Ovary (tissue), 9 donors: ENCODE measurements around the gene LPO. TPM values are rescaled to one million over a fixed set of nuclear protein-coding genes. Genes with fewer than 3 reads are reported as not detected.

Experiments used
- DNase-seq, 5 donors: peaks; one replicate each; pipeline ENCODE4 v3.0.0-alpha.2; 2019 to 2020
- H3K27ac ChIP-seq, 2 donors: fragments of 200-600 bp; one replicate each; pipeline versions ENCODE4 v1.5.1 to v1.8.0; 2019 to 2022
- H3K27me3 ChIP-seq: fragments of 200-600 bp; one replicate; pipeline ENCODE4 v1.8.0; 2022
- H3K36me3 ChIP-seq: fragments of 200-600 bp; sonication (generic); one replicate; pipeline ENCODE4 v1.5.1; 2019
- H3K4me1 ChIP-seq: one replicate; pipeline ENCODE4 v1.8.1; 2013; ENCODE audit warnings: mild to moderate bottlenecking, moderate library complexity; ENCODE audit not compliant: insufficient read depth
- H3K4me3 ChIP-seq: fragments of 200-600 bp; sonication (generic); one replicate; pipeline ENCODE4 v1.5.1; 2017
- H3K9me3 ChIP-seq, 2 donors: fragments of 200-600 bp in 1 of 2; sonication (generic) in 1 of 2; one replicate each; pipeline versions ENCODE4 v1.5.1 to v1.8.1; 2013 to 2019; ENCODE audit warnings: mild to moderate bottlenecking in 1 of 2, moderate library complexity in 1 of 2
- EP300 ChIP-seq: sonication (generic); formaldehyde crosslinking; IDR thresholded peaks from one replicate; pipeline ENCODE4 v1.6.1; 2017; ENCODE audit warnings: antibody characterized with exemption
- POLR2A ChIP-seq: fragments of 450-650 bp; IDR thresholded peaks from one replicate; pipeline ENCODE4 v1.6.1; 2017; ENCODE audit warnings: antibody characterized with exemption, mild to moderate bottlenecking, moderate library complexity
- WGBS, 3 donors: extraction: QIAGEN DNeasy Blood & Tissue Kit in 1 of 3; methylation state at CpG; one replicate each; pipeline versions ENCODE4 v1.1.5 to v1.1.7; 2013 to 2017; 5-methylcytosine and 5-hydroxymethylcytosine counted together
- intact Hi-C, 4 donors: fragments of 100-400 bp; cut with DNase I; formaldehyde crosslinking; loops; one replicate each; pipeline versions ENCODE4 v1.11.0 to v1.15.1; 2022 to 2023
- polyA plus RNA-seq, 2 donors: library from polyadenylated mRNA; stranded (reverse); fragments of 200-250 nt in 1 of 2; fragments of 350-450 nt in 1 of 2; fragmentation: Illumina TruSeq in 1 of 2; extraction: RNeasy Lipid Tissue Mini Kit (QIAGEN cat#74804) in 1 of 2; gene quantifications; one replicate each; pipeline ENCODE4 v1.2.3, GENCODE V29; 2013 to 2014
- total RNA-seq, 7 donors: library from RNA; depleted of rRNA in 2 of 7; stranded (reverse); fragments of >200 nt in 2 of 7; fragmentation: NEBNext Ultra II Directional in 3 of 7; extraction: Animal tissue kit (Norgen Biotek cat#: 25700) in 3 of 7; gene quantifications; one replicate each; pipeline versions ENCODE4 v1.1.0 to v1.2.4, GENCODE V29; 2016 to 2023
- TF ChIP-seq, protein P1 (sequence below), 3 donors: fragments of 450-650 bp in 2 of 3; fragments of 200-600 bp in 1 of 3; IDR thresholded peaks; one replicate each; pipeline versions ENCODE4 v1.5.1 to v1.8.0; 2016 to 2022; ENCODE audit warnings: antibody characterized with exemption in 3 of 3, mild to moderate bottlenecking in 1 of 3
- donor health status: DM: no; HTN: no; CAD: no; lungs with moderate emphysema.
- donor health status: DM: no; HTN: no; CAD: no.
- donor health status: Bipolar disorder and iron deficiency.
- donor health status: DM: yes; HTN: yes; CAD: no.
- donor health status: DM: no; HTN: no; CAD: no.
- donor health status: DM: yes; HTN: yes; CAD: no.

The LPO gene
- total and polyA plus RNA-seq, 9 donors, result 0.32 to 1.6 TPM; not detected in 7

DNA sequence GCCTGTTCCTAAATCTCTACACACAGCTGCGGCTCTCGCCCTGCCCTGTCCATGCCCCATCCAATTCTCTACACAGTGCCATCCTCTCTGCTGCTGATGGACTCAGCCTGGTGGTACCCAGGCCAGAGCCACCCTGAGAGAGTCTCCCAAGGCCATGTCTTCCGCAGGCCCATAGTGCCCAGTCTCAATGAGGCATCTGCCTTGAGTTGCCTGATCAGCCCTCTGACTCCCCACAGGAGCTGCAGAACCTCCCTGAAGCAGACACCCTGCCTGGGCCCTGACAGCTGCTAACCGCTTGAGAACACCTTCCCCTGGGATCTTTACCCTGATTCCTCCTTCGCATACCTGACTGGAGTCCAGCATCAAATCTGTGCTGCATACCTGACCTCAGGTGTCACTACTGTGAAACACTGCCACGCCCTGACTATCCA, 76.9 kb downstream of the LPO start:
- TF ChIP-seq, protein P1, sequence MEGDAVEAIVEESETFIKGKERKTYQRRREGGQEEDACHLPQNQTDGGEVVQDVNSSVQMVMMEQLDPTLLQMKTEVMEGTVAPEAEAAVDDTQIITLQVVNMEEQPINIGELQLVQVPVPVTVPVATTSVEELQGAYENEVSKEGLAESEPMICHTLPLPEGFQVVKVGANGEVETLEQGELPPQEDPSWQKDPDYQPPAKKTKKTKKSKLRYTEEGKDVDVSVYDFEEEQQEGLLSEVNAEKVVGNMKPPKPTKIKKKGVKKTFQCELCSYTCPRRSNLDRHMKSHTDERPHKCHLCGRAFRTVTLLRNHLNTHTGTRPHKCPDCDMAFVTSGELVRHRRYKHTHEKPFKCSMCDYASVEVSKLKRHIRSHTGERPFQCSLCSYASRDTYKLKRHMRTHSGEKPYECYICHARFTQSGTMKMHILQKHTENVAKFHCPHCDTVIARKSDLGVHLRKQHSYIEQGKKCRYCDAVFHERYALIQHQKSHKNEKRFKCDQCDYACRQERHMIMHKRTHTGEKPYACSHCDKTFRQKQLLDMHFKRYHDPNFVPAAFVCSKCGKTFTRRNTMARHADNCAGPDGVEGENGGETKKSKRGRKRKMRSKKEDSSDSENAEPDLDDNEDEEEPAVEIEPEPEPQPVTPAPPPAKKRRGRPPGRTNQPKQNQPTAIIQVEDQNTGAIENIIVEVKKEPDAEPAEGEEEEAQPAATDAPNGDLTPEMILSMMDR (IDR thresholded peaks at IDR 0.05), result no peak
- no peak for TF ChIP-seq EP300
- TF ChIP-seq POLR2A, result no peak
- Histone ChIP-seq H3K9me3 (no peaks in the 10 kb centered on the region), H3K27me3 (no peaks in the 10 kb centered on the region), H3K4me3 (no peak overlapping the region), H3K27ac (no peak overlapping the region), H3K4me1 (no peaks in the 10 kb centered on the region), H3K36me3 (no peaks in the 10 kb centered on the region)
- peak in 2 of 5 donors; percentile 7 to 9 for DNase-seq
- whole genome bisulfite sequencing, 3 donors, result 93 to 99% (median 96%) methylated on average over 6 of the region's 6 CpGs
- intact Hi-C loops, result no loop called here

DNA sequence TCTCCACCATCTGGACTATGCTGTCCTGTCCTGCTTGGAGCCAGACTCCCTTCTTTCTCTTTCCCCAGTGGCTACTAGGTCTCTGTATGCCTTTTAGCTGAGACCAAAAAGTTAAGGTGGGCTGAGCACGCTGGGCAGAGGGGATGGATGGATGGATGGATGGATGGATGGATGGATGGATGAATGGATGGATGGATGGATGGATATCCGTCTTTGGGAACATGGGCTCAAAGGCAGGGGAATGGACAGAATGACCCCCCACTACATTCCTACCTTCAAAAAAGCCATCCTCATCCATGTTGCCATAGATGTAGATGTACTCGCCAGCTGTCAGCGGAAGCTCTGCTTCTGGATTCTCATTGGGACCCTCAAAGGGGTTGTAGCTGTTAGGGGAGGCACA, 77.4 kb downstream of the LPO start:
- Histone ChIP-seq H3K36me3 (no peaks in the 10 kb centered on the region), H3K27ac (no peak overlapping the region), H3K9me3 (no peaks in the 10 kb centered on the region), H3K4me1 (no peaks in the 10 kb centered on the region), H3K4me3 (no peak overlapping the region), H3K27me3 (no peaks in the 10 kb centered on the region)
- DNase-seq, result no peak
- WGBS, 3 donors, result 90 to 94% (median 93%) methylated on average over 4 of the region's 4 CpGs
- intact Hi-C loops, result no loop called here
- TF ChIP-seq POLR2A, result no peak
- no peak for TF ChIP-seq EP300
- TF ChIP-seq, protein P1 (IDR thresholded peaks at IDR 0.05), result no peak

DNA sequence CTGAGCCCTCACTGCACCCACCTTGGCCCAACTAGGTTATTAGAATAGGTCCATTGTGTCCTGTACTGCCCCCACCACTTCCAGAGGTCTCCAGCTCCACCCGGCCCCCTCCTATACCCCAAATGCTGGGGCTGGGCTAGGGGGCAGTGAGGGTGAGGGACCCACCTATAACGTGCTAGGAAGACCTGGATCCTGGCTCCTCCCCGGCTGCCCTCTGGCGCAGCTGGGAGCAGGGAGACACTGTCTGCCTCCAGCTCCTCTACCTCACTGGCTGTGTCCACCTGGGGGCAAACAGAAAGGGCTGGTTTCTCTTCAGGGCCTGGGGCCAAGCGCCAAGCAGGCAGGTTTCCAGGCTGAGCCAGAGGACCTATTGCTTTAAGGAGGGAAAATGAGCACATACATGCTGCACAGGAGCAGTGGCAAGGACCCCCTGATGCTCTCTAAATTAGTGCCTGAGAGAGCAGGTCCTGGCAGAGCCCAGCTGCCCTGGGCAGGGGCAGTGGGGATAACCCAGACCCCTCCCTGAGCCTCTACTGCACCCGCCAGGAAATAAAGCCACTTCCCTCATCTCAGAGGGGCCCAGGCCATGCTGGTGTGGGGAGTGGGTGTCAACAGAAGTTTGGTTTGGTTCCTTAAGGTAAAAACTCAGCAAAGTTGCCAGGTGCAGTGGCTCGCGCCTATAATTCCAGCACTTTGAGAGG, 78.0 kb downstream of the LPO start:
- 91 to 92% (median 92%) methylated on average over 8 of the region's 8 CpGs for WGBS, 3 donors
- H3K9me3 ChIP-seq, result no peaks in the 10 kb centered on the region
- H3K27ac ChIP-seq, result no peak overlapping the region
- TF ChIP-seq EP300 (no peak), POLR2A (no peak)
- TF ChIP-seq, protein P1 (IDR thresholded peaks at IDR 0.05), result no peak
- H3K27me3 ChIP-seq, result no peaks in the 10 kb centered on the region
- intact Hi-C loops, result no loop called here
- no peak overlapping the region for H3K4me3 ChIP-seq
- H3K36me3 ChIP-seq, result no peaks in the 10 kb centered on the region
- H3K4me1 ChIP-seq, result no peaks in the 10 kb centered on the region
- peak in 2 of 5 donors; percentile 4 to 22 for DNase-seq

DNA sequence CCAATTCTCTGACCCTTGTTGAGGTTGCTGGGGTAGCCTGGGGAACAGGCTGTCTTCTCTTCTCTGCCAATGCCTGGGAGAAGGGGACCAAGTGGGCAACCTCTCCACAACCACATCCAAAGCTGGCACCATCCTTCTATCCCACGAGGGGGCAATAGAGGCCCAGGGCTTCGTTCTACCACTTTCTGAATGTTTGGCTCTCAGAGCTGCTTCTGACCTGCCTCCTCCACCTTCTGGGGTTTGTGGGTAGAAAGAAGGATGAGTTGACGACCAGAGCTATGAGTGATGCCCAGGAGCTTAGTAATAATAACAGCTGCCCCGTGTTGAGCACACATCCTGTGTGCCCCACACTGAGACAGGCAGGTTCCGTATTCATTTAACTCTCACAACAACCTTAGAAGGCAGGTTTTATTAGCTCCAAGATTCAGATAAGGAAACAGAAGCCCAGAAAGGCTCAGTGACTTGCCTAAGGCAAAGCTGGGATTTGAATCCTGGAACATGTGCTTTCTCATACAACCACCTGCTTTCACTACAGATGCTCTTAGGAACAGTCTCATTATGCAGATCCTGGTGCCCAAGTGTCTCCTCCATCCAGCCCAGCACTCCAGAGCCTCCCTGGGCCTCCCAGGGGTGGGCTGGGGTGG, 79.2 kb downstream of the LPO start:
- Histone ChIP-seq H3K4me3 (no peak overlapping the region), H3K9me3 (no peaks in the 10 kb centered on the region), H3K36me3 (no peaks in the 10 kb centered on the region), H3K27ac (no peak overlapping the region), H3K4me1 (no peaks in the 10 kb centered on the region), H3K27me3 (no peaks in the 10 kb centered on the region)
- WGBS, 3 donors, result 45 to 54% (median 47%) methylated on average over 5 of the region's 5 CpGs
- TF ChIP-seq POLR2A, result no peak
- TF ChIP-seq EP300, result no peak
- TF ChIP-seq, protein P1 (IDR thresholded peaks at IDR 0.05), result no peak
- intact Hi-C loops, result no loop called here
- peak in 3 of 5 donors; percentile 9 to 26 (median 15) for DNase-seq
